Inflammatory macrophage treated with lipopolysaccharide for 1 hour (primary cell): ENCODE results near the gene TBXAS1.

Experiments
- DNase-seq, 2 donors: peaks; one replicate each; pipeline ENCODE4 v3.0.0-alpha.2; 2020 to 2022

Gene TBXAS1

DNA sequence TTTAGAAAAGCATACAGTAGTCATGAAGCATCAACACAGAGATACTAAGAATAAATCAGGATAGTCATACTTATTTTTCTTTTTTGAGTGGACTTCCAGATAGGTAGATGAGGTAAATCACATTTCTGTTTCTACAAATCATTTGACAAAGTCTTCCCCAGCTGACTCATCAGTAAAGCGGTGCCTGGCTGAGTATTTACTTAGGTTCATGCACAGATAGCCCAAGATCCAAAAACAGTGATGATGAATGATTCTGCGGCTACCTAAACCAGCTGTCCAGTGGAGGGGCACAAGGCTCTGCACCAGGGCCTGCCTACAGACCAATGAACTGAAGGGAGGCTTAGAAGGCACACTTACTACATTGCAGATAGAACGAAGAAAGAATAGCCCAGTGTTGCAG lies 120.6 kb downstream of the TBXAS1 start:
- no peak for DNase-seq

- DNase-seq, result no peak
These were observed 121.9 kb downstream of the TBXAS1 start for GRCh38 chr7:139950881-139951525.

DNA sequence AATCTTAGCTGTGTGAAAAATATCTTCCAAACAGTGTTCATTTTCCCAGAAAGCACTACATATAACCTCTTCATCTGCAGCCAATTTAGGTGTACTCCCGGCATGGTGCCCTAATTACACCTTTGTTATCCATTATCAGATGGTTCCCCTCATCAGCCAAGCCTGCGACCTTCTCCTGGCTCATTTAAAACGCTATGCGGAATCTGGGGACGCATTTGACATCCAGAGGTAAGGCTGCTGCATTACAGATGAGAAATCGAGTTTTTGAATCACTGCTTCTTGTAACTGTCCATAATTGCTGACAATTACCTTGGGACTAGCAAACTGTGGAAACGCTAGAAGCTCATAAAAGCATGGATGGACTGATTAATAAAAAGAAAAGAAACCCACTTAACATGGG lies 124.2 kb downstream of the TBXAS1 start:
- DNase-seq, result no peak

DNA sequence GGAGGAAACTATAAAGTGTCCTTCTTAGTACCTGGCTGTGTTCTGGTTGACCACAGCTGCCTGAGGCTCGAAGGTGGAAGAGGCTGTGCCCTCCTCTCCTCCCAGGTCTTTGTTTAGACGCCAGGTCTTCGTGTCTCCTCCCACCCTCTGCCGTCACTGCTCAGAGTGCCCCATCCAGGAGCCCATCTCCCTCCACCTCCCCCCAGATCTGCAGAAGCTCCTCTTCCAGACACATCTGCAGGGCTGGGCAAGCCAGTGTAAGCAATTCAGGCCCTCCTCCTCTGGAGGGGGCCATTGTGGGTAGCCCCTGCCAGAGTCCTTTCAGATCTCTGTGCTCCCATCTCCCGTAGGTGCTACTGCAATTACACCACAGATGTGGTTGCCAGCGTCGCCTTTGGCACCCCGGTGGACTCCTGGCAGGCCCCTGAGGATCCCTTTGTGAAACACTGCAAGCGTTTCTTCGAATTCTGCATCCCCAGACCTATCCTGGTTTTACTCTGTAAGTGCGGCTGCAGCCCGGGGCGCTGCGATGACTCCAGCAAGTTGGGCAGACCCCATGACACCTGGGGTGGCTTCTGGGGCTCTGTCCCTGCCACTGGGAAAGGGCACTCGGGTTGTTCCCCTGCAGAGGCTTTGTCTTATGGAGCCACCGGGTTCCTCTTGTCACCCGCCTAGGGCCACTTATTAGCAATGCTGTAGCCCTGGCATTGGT lies 126.2 kb downstream of the TBXAS1 start:
- no peak for DNase-seq

- DNase-seq, result no peak
These were observed 129.7 kb downstream of the TBXAS1 start for GRCh38 chr7:139958599-139959284.

DNA sequence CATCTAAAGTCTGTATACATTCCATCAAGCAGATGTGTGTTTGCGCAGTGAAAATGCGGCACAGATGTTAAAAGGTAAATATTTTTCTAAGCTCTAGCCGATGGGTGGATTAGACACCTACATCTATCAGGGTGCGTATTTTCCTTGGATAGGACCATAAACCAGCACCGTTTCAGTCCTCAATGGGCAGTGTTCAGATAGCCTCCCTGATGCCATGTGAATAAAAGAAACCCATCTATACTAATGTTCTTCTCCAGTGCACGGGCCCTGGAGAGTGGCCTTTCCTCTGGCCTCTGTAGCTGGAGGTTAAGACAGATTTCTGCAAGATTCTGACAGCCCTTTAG lies 130.2 kb downstream of the TBXAS1 start:
- no peak for DNase-seq

GRCh38 chr7:139959718-139960117 lies 130.7 kb downstream of the TBXAS1 start:
- DNase-seq, result no peak

GRCh38 chr7:139960157-139960556 lies 131.1 kb downstream of the TBXAS1 start:
- no peak for DNase-seq

DNA sequence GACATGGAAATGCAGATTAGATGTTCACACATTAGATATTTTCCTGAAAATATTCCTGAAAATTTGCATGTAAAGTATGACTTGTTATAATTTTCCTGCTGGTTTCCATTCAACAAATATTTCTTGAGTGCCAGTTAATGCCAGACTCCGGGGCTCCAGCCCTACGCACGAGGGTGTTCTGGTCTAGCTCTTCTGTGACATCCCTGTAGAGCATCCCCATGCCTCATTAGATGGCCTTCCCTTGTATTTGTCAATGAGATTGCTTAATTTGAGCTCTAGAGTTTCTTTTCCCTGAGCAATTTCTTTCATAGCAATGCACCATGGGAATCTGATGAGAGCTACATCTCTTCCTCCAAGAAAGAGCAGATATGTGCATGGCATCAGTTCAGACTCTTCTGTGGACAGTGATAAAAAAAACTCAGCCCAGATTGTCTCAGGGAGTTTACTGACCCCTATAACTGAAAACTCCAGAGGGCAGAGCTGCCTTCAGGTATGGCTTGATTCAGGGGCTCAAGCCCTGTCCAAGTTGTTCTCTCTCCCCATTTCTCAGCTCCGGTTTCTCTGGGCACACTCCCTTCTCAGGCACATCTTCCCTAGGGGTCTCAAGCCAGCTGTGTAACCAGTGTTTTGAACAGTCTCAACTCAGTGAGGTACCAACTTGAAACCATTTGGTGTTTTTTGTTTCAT lies 137.0 kb downstream of the TBXAS1 start:
- no peak for DNase-seq

DNA sequence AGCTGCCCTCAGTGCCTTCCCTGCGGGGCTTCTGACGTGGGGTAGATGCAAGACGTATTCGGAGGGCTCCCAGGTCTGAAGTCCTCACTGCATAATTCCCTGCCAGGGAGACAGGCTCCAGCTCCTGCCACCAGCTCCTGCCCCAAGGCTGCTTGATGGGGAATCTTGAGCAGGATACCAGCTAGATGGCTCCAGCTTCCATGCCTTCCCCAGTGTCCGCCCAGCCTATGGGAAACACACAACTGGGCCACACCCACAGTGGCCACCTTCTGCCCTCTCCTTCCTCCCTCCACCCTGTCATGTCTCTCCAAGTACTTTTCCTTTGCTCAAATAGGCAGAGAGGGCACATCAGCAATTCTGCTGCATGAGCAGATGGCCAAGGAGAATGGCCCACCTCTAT lies 137.9 kb downstream of the TBXAS1 start:
- no peak for DNase-seq

DNA sequence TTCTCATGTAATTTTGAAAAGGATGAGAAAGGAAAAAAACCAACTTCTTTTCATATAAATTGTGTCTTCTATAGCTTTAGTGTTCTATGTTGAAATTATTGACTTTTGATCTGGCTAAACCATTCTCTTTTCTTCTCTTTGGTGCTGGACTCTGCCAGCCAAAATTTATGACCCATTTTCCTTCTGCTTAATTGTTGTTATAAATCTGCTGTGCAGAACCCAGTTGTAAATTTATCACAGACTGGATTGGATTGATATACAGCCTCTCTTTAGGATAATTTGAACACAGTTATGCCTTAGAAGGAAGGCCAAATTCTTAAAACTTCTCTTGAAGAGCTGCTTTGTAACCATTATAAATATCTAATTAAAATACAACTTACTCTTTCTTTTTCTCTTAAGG lies 139.9 kb downstream of the TBXAS1 start:
- DNase-seq, result no peak

DNA sequence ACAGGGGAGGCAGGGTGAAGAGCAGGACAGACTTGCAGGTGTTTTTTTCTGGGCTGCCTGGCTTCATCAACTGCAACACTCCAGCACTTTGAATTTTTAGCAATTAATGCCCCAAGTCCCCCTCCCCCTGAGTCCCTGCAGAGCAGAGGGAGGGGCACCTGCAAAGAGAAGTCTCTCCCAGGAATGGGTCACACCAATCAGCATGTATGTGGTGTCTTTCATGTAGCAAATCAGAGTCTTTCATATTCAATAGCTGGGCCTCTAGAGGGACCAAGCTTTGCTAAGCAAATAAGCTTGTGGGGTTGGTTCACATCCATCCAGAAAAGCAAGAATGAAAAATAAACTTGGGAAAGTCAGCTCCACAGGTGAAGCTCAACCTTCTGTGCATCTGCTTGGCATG lies 143.0 kb downstream of the TBXAS1 start:
- DNase-seq, result no peak

DNA sequence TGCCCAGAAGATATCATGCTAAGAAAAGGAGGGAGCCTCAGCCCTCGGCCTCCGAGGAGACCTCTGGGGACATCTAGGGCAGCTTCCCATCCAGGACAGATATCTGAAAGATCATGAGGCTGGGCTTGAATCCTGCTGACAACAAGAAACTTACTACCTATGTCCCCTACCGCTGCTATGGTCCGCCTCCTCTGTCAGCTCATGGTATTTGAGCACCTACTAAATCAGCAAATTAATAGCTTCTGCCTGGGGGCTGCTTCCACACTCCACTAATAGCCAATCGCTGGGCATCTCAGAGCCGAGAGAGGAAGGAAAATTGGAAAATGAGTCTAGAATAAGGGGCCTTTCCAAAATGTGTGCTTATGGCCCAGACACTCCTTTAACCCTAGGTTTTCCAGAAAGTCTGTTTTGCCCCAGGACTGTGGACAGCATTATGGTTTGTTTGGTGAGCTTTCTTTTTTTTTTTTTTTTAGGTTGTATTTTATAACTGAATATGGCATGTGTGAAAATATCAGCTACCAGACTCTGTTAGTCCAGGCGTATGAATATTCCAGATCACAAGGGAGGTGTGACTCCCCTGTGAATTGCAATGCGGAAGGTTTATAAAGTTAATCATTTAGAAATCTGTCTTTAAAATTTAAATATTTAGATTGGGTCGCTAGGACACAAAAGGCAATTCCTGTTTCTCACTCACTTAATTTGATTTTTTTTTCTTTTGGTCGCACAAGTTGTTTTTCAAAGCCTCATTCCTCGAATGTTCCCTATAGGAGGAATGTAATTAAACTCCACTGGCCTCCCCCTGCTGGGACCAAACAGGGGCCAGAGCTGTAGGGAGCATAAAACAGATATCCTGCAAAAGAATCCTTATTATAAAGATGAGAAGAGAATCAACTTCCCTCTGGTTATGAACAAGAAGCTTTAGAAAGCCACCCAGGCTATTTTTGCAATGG lies 144.3 kb downstream of the TBXAS1 start:
- DNase-seq, result no peak

DNA sequence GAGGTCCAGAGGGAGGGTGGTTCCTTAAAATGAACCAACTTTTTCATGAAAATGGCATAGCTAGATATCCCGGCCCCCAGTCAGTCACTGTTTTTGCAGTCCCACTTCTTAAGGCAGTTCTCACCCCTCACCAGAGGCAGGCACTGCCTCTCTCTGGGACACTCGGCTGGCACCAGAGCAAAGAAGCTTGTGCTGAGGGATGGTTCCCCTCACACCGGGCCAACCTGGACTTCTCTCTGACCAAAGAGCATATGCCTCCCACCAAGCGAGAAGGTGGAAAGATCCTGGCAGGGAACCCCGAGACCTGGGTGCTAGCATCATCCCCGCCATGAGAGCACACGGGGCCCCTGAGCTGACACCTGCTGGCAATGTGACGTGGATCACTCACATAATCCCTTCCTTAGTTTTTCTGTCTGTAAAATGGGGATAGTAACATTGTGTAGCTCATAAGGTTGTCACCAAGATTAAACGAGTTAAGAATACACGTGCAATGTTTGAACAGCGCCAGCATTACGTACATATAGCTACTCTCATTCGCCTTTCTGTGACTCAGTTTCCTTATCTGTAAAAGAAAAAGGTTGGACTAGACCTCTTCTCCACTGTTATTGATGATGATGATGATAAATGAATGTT lies 145.2 kb downstream of the TBXAS1 start:
- DNase-seq, result no peak

- DNase-seq, result no peak
These were observed 147.2 kb downstream of the TBXAS1 start for GRCh38 chr7:139976055-139976837.

- peak in 1 of 2 donors; percentile 17 for DNase-seq
These were observed 148.0 kb downstream of the TBXAS1 start for GRCh38 chr7:139976838-139977656.

DNA sequence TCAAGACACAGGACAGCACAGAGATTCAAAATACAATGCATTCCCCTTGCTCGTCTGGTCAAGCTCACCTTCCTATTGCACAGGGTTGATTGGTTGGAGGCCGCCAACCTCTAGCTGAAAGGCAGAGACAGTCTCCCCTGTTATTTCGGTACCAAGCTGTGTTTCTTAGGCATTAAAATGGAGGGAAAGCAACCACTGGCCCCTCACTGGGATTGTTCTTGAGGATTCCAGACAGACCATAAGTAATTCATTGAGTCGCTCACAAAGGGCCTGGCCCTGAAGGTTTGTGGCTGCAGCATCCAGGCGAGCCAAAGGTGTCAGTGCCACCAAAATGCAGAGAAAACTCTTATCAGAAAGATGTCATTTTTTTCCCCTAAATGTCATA lies 152.4 kb downstream of the TBXAS1 start:
- no peak for DNase-seq

- no peak for DNase-seq
These were observed 154.2 kb downstream of the TBXAS1 start for GRCh38 chr7:139982927-139983920.
